Measurements from ENCODE around the gene HPSE2. TPM values are rescaled to one million over a fixed set of nuclear protein-coding genes. Genes with fewer than 3 reads are reported as not detected.

The HPSE2 gene
- polyA plus RNA-seq, 1 experiment: not detected

DNA sequence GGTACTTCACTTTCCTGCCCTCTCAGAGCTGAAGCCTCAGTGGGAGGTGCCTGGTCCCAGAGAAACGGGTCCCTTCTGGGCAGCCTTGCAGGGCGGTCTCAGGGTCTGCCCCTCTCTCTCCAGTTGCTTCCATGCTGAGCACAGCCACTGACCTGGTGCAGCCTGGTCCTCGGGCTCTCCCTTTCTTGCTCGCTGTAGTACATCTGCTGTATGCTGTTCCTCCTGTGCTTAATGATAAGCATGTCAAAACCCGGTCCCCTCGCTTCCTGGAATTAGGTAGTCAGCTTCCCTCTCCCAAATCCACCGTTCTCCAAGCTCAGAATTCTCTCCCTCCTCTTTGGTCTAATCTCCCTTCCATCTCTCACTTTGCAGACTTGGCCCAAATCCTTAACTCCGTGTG is 777.9 kb downstream of the HPSE2 start:
- POLR2A ChIA-PET: no interaction called here
- CTCF ChIA-PET: interaction anchor here (1.3 kb wide), 1 partner anchor 9 kb away, joined by 6 read pairs; no protein-coding TSS in a partner anchor
- H3K9me3 ChIP-seq (ENCODE audit: control insufficient read depth, insufficient read depth, low read length): no peaks in the 10 kb centered on the region

GRCh38 chr10:98456686-98457482 is 778.8 kb downstream of the HPSE2 start:
- H3K9me3 ChIP-seq (ENCODE audit: control insufficient read depth, insufficient read depth, low read length): no peaks in the 10 kb centered on the region
- TF ChIP-seq, protein P1, sequence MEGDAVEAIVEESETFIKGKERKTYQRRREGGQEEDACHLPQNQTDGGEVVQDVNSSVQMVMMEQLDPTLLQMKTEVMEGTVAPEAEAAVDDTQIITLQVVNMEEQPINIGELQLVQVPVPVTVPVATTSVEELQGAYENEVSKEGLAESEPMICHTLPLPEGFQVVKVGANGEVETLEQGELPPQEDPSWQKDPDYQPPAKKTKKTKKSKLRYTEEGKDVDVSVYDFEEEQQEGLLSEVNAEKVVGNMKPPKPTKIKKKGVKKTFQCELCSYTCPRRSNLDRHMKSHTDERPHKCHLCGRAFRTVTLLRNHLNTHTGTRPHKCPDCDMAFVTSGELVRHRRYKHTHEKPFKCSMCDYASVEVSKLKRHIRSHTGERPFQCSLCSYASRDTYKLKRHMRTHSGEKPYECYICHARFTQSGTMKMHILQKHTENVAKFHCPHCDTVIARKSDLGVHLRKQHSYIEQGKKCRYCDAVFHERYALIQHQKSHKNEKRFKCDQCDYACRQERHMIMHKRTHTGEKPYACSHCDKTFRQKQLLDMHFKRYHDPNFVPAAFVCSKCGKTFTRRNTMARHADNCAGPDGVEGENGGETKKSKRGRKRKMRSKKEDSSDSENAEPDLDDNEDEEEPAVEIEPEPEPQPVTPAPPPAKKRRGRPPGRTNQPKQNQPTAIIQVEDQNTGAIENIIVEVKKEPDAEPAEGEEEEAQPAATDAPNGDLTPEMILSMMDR (IDR thresholded peaks at IDR 0.05; ENCODE audit: low read depth, low read length): no peak
- H3K4me3 ChIP-seq (ENCODE audit: low read depth, low read length): no peak overlapping the region
- CTCF ChIA-PET: interaction anchor here (0.7 to 1.3 kb wide), 3 partner anchors 10 to 286 kb away, joined by 3 to 6 read pairs (median 3); no protein-coding TSS in a partner anchor
- POLR2A ChIA-PET: no interaction called here
- peaks cover 6% of the 10 kb centered on the region for H3K27me3 ChIP-seq (ENCODE audit: control insufficient read depth, insufficient read depth, low read length)
- no peak for DNase-seq (ENCODE audit: low read depth, low spot score)
- no peak overlapping the region for H3K27ac ChIP-seq (ENCODE audit: low read depth, low read length)

More for the DNA sequence above, 777.9 kb downstream of the HPSE2 start:
- TF ChIP-seq, protein P1 (IDR thresholded peaks at IDR 0.05; ENCODE audit: low read depth, low read length): no peak
- H3K27ac ChIP-seq (ENCODE audit: low read depth, low read length): no peak overlapping the region
- DNase-seq (ENCODE audit: low read depth, low spot score): no peak
- no peak overlapping the region for H3K4me3 ChIP-seq (ENCODE audit: low read depth, low read length)
- H3K27me3 ChIP-seq (ENCODE audit: control insufficient read depth, insufficient read depth, low read length): peaks cover 6% of the 10 kb centered on the region

- DNase-seq (ENCODE audit: low read depth, low spot score): no peak
- TF ChIP-seq, protein P1 (IDR thresholded peaks at IDR 0.05; ENCODE audit: low read depth, low read length): no peak
- peaks cover 6% of the 10 kb centered on the region for H3K27me3 ChIP-seq (ENCODE audit: control insufficient read depth, insufficient read depth, low read length)
- no peak overlapping the region for H3K4me3 ChIP-seq (ENCODE audit: low read depth, low read length)
- H3K9me3 ChIP-seq (ENCODE audit: control insufficient read depth, insufficient read depth, low read length): no peaks in the 10 kb centered on the region
- H3K27ac ChIP-seq (ENCODE audit: low read depth, low read length): no peak overlapping the region
- ChIA-PET POLR2A (no interaction called here), CTCF (interaction anchor here (0.7 to 1.1 kb wide), 2 partner anchors 11 to 286 kb away, joined by 3 read pairs; no protein-coding TSS in a partner anchor)
Measured at GRCh38 chr10:98456043-98456570, 779.5 kb downstream of the HPSE2 start.

DNA sequence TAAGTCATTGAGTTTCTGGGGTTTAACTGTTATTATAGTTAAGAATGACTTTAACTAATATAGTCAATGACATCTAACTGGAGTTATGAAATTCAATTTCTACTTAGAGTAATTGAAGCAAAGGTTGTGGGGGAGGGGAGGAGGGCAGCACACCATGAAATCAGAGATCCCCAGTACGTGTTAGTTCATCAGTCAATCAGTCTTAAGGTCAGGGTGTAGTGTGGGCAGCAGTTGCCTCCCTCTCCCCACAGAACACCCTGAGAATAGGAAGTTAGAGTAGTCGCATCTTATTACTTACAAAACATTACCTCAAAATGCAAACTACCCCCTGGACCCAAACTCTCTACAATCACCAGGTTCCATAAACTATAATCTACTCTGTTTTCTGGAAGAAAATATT is 781.9 kb downstream of the HPSE2 start:
- POLR2A ChIA-PET: no interaction called here
- H3K27me3 ChIP-seq (ENCODE audit: control insufficient read depth, insufficient read depth, low read length): peaks cover 6% of the 10 kb centered on the region
- H3K4me3 ChIP-seq (ENCODE audit: low read depth, low read length): no peak overlapping the region
- DNase-seq (ENCODE audit: low read depth, low spot score): no peak
- CTCF ChIA-PET: interaction anchor here (0.6 kb wide), 1 partner anchor 59 kb away, joined by 4 read pairs; no protein-coding TSS in a partner anchor
- H3K9me3 ChIP-seq (ENCODE audit: control insufficient read depth, insufficient read depth, low read length): no peaks in the 10 kb centered on the region
- TF ChIP-seq, protein P1 (IDR thresholded peaks at IDR 0.05; ENCODE audit: low read depth, low read length): no peak
- no peak overlapping the region for H3K27ac ChIP-seq (ENCODE audit: low read depth, low read length)

- ChIA-PET POLR2A (no interaction called here), CTCF (interaction anchor here (1.4 kb wide), 1 partner anchor 25 kb away, joined by 4 read pairs; no protein-coding TSS in a partner anchor)
- Histone ChIP-seq H3K4me3 (ENCODE audit: low read depth, low read length) (no peak overlapping the region), H3K9me3 (ENCODE audit: control insufficient read depth, insufficient read depth, low read length) (no peaks in the 10 kb centered on the region; the same call in 1 of the 2 replicates), H3K27ac (ENCODE audit: low read depth, low read length) (no peak overlapping the region), H3K27me3 (ENCODE audit: control insufficient read depth, insufficient read depth, low read length) (peaks cover 2% of the 10 kb centered on the region)
- TF ChIP-seq, protein P1 (IDR thresholded peaks at IDR 0.05; ENCODE audit: low read depth, low read length): no peak
- DNase-seq (ENCODE audit: low read depth, low spot score): no peak
Measured at GRCh38 chr10:98450618-98451017, 785.0 kb downstream of the HPSE2 start.

All from AG04450 (cell line).